OCI-LY1 (cell line): ENCODE measurements around the gene DGKG.

Source experiments
- CTCF ChIP-seq: fragments of 200-600 bp; sonication (generic), shearing (Covaris generic); IDR thresholded peaks from 2 replicates; pipeline ENCODE4 v1.5.1; 2017; ENCODE audit warnings: mild to moderate bottlenecking, antibody characterized with exemption, low read length, moderate library complexity, mixed read lengths
- EZH2 ChIP-seq: fragments of 200-600 bp; sonication (generic), shearing (Covaris generic); IDR thresholded peaks from 2 replicates; pipeline ENCODE4 v1.8.0; 2017; ENCODE audit warnings: borderline replicate concordance, mixed run types, mild to moderate bottlenecking, antibody characterized with exemption, low read length, moderate library complexity, mixed read lengths

GRCh38 chr3:186168976-186169375 lies 193.1 kb downstream of the DGKG start:
- TF ChIP-seq CTCF, result no peak
- TF ChIP-seq EZH2, result no peak
